ENCODE results near the gene MPST. TPM values are rescaled to one million over a fixed set of nuclear protein-coding genes. Genes with fewer than 3 reads are reported as not detected.

Gene MPST
- total RNA-seq, 1 experiment from 2014 or later: 68.6 TPM

- TF ChIP-seq REST (IDR thresholded peaks at IDR 0.05; ENCODE audit: low read depth) (no peak), ATF3 (IDR thresholded peaks at IDR 0.05) (no peak), SRF (IDR thresholded peaks at IDR 0.05; ENCODE audit: low read depth) (no peak), SP1 (IDR thresholded peaks at IDR 0.05; ENCODE audit: low read depth) (peak; percentile 34; the same call in 1 of the 2 replicates)
These were observed at the start of gene MPST, which contains the start of gene TST (continued) for GRCh38 chr22:37019309-37020191.

GRCh38 chr22:36971341-36972125 is 48.0 kb upstream of the MPST start:
- Histone ChIP-seq H3K36me3 (ENCODE audit: control insufficient read depth in 1 of 2, insufficient read depth in 2 of 2, low read length in 2 of 2) (no peaks in the 10 kb centered on the region), H3K27ac (ENCODE audit: low read depth, low read length) (no peak overlapping the region), H3K79me2 (ENCODE audit: insufficient read depth, low read length) (no peaks in the 10 kb centered on the region), H3K4me3 (replicated peaks in 1 of 2; ENCODE audit: low read depth in 1 of 2, low read length in 2 of 2) (no peak overlapping the region), H4K20me1 (ENCODE audit: insufficient read depth) (no peaks in the 10 kb centered on the region), H3K27me3 (ENCODE audit: insufficient read depth, low read length) (no peaks in the 10 kb centered on the region), H3K4me2 (ENCODE audit: low read length) (no peak overlapping the region), H3K4me1 (ENCODE audit: control insufficient read depth in 1 of 2, insufficient read depth in 2 of 2, low read length in 2 of 2) (no peaks in the 10 kb centered on the region), H3K9ac (ENCODE audit: low read length) (no peak overlapping the region), H2AFZ (ENCODE audit: low read depth, low read length, poor library complexity, severe bottlenecking) (no peak overlapping the region), H3K9me3 (ENCODE audit: control insufficient read depth in 1 of 2, insufficient read depth in 1 of 2, low read depth in 1 of 2, low read length in 2 of 2) (no peaks in the 10 kb centered on the region), H3K9me2 (ENCODE audit: insufficient read depth) (no peaks in the 10 kb centered on the region)
- intact Hi-C loops (cut with micrococcal nuclease): no loop called here
- CTCF ChIA-PET: no interaction called here
- DNase-seq (ENCODE audit: low read depth, low spot score) (no peak), ATAC-seq (no peak)
- POLR2A ChIA-PET: no interaction called here
- RAD21 ChIA-PET (ENCODE audit: low non-redundant PET in 1 of 2, low total read pairs in 2 of 2, uncharacterized antibody in 2 of 2, unreplicated experiment in 2 of 2): no interaction called here
- no peak for TF ChIP-seq EGR1 (IDR thresholded peaks at IDR 0.05; ENCODE audit: low read depth)
- TF ChIP-seq CEBPB (IDR thresholded peaks at IDR 0.05; ENCODE audit: low read depth): no peak
- no peak for TF ChIP-seq MAX (IDR thresholded peaks at IDR 0.05)
- no peak for TF ChIP-seq POLR2A (IDR thresholded peaks at IDR 0.05; ENCODE audit: borderline replicate concordance, extremely low read depth, insufficient read depth, insufficient read length)
- TF ChIP-seq YY1 (IDR thresholded peaks at IDR 0.05; ENCODE audit: extremely low read depth, insufficient replicate concordance, low read depth, low read length): no peak
- no peak for TF ChIP-seq ZNF274 (IDR thresholded peaks at IDR 0.05; ENCODE audit: low read depth, low read length)
- no peak for TF ChIP-seq FOSL1 (IDR thresholded peaks at IDR 0.05; ENCODE audit: low read depth)
- TF ChIP-seq ATF3 (IDR thresholded peaks at IDR 0.05): no peak
- no peak for TF ChIP-seq ZBTB33 (IDR thresholded peaks at IDR 0.05; ENCODE audit: extremely low read depth, insufficient replicate concordance, low read length)
- no TSS peak for BruUV-seq (replicated peaks)
